Measurements from ENCODE around the gene PRMT2. TPM values are rescaled to one million over a fixed set of nuclear protein-coding genes. Genes with fewer than 3 reads are reported as not detected.

PRMT2 gene
- total and polyA plus RNA-seq, 2 experiments from 2014 or later: 51.9 to 56.9 TPM

DNA sequence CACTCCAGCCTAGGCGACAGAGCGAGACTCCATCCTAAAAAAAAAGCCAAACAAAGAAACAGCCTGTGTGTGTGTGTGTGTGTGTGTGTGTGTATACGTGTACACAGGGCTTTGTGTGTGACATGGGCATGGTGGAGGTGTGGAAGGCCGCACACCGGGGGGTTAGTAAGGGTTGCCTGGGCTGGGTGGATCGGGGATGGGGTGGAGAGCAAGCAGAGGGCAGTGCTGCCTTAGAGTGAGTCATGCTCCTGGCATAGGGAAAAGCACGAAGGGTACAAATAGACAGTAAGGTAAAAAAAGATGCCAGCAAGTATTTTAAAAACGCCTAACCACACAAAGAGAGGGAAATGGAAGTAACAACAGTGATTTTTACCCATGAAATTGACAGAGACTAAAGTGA lies 6.2 kb downstream of the PRMT2 start (continued):
- TF ChIP-seq, protein P1, sequence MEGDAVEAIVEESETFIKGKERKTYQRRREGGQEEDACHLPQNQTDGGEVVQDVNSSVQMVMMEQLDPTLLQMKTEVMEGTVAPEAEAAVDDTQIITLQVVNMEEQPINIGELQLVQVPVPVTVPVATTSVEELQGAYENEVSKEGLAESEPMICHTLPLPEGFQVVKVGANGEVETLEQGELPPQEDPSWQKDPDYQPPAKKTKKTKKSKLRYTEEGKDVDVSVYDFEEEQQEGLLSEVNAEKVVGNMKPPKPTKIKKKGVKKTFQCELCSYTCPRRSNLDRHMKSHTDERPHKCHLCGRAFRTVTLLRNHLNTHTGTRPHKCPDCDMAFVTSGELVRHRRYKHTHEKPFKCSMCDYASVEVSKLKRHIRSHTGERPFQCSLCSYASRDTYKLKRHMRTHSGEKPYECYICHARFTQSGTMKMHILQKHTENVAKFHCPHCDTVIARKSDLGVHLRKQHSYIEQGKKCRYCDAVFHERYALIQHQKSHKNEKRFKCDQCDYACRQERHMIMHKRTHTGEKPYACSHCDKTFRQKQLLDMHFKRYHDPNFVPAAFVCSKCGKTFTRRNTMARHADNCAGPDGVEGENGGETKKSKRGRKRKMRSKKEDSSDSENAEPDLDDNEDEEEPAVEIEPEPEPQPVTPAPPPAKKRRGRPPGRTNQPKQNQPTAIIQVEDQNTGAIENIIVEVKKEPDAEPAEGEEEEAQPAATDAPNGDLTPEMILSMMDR (conservative IDR thresholded peaks at IDR 0.05; ENCODE audit: low read depth in 2 of 2): no peak
- no peak for TF ChIP-seq NANOG (IDR thresholded peaks at IDR 0.05; ENCODE audit: borderline replicate concordance)
- TF ChIP-seq EZH2 (IDR thresholded peaks at IDR 0.05; ENCODE audit: low read depth, unreplicated experiment): no peak
- no peak for TF ChIP-seq EZH2phosphoT487 (IDR thresholded peaks at IDR 0.05; ENCODE audit: unreplicated experiment)
- TF ChIP-seq, protein P2, sequence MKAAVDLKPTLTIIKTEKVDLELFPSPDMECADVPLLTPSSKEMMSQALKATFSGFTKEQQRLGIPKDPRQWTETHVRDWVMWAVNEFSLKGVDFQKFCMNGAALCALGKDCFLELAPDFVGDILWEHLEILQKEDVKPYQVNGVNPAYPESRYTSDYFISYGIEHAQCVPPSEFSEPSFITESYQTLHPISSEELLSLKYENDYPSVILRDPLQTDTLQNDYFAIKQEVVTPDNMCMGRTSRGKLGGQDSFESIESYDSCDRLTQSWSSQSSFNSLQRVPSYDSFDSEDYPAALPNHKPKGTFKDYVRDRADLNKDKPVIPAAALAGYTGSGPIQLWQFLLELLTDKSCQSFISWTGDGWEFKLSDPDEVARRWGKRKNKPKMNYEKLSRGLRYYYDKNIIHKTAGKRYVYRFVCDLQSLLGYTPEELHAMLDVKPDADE (IDR thresholded peaks at IDR 0.05): no peak
- TF ChIP-seq STAT1 (IDR thresholded peaks at IDR 0.05; ENCODE audit: unreplicated experiment): no peak
- TF ChIP-seq ZNF114 (CRISPR knock-in tag; IDR thresholded peaks at IDR 0.05): no peak

DNA sequence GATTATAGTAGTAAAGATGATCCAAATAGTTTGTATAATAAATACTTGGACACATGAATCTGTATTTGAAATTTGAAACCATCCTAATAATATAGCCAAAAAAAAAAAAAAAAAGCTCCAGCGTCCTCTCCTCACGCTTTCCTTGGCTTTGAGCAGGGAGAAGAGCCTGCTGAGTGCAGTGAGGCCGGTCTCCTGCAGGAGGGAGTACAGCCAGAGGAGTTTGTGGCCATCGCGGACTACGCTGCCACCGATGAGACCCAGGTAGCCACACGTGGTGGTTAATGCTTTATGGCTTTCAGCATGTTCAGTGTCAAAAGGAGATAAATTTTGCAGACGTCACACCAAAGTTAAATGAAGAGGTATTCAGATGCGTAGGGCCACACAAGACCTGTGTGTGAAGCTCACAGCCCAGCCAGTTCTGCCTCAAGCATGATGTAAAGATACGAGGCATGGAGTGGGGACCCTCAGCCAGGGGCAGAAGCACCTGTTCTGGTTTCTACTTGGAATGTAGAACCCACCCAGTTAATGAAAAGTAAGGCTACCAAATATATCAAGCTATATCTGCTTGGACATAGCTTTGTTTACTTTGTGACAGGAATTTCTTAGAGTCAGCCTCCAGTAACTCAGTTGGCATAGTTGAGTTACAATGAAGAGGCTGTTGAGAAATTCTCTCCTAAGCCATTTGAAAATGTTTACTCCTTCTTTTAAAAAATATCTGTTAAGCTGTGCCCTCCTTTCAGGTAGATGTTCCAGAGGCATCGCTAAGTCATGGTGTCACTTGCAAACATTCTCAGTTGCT lies 8.1 kb downstream of the PRMT2 start:
- H3K36me3 Mint-ChIP-seq (ENCODE audit: low read depth): peaks cover 64% of the 10 kb centered on the region
- H3K79me2 ChIP-seq (replicated peaks; ENCODE audit: insufficient read depth): peaks cover 23% of the 10 kb centered on the region
- ATAC-seq: no peak
- TF ChIP-seq STAT1 (IDR thresholded peaks at IDR 0.05; ENCODE audit: unreplicated experiment): no peak
- TF ChIP-seq POLR2AphosphoS5 (IDR thresholded peaks at IDR 0.05; ENCODE audit: low read depth): no peak
- TF ChIP-seq, protein P3, sequence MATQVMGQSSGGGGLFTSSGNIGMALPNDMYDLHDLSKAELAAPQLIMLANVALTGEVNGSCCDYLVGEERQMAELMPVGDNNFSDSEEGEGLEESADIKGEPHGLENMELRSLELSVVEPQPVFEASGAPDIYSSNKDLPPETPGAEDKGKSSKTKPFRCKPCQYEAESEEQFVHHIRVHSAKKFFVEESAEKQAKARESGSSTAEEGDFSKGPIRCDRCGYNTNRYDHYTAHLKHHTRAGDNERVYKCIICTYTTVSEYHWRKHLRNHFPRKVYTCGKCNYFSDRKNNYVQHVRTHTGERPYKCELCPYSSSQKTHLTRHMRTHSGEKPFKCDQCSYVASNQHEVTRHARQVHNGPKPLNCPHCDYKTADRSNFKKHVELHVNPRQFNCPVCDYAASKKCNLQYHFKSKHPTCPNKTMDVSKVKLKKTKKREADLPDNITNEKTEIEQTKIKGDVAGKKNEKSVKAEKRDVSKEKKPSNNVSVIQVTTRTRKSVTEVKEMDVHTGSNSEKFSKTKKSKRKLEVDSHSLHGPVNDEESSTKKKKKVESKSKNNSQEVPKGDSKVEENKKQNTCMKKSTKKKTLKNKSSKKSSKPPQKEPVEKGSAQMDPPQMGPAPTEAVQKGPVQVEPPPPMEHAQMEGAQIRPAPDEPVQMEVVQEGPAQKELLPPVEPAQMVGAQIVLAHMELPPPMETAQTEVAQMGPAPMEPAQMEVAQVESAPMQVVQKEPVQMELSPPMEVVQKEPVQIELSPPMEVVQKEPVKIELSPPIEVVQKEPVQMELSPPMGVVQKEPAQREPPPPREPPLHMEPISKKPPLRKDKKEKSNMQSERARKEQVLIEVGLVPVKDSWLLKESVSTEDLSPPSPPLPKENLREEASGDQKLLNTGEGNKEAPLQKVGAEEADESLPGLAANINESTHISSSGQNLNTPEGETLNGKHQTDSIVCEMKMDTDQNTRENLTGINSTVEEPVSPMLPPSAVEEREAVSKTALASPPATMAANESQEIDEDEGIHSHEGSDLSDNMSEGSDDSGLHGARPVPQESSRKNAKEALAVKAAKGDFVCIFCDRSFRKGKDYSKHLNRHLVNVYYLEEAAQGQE (IDR thresholded peaks at IDR 0.05; ENCODE audit: unreplicated experiment): no peak
- TF ChIP-seq, protein P4, sequence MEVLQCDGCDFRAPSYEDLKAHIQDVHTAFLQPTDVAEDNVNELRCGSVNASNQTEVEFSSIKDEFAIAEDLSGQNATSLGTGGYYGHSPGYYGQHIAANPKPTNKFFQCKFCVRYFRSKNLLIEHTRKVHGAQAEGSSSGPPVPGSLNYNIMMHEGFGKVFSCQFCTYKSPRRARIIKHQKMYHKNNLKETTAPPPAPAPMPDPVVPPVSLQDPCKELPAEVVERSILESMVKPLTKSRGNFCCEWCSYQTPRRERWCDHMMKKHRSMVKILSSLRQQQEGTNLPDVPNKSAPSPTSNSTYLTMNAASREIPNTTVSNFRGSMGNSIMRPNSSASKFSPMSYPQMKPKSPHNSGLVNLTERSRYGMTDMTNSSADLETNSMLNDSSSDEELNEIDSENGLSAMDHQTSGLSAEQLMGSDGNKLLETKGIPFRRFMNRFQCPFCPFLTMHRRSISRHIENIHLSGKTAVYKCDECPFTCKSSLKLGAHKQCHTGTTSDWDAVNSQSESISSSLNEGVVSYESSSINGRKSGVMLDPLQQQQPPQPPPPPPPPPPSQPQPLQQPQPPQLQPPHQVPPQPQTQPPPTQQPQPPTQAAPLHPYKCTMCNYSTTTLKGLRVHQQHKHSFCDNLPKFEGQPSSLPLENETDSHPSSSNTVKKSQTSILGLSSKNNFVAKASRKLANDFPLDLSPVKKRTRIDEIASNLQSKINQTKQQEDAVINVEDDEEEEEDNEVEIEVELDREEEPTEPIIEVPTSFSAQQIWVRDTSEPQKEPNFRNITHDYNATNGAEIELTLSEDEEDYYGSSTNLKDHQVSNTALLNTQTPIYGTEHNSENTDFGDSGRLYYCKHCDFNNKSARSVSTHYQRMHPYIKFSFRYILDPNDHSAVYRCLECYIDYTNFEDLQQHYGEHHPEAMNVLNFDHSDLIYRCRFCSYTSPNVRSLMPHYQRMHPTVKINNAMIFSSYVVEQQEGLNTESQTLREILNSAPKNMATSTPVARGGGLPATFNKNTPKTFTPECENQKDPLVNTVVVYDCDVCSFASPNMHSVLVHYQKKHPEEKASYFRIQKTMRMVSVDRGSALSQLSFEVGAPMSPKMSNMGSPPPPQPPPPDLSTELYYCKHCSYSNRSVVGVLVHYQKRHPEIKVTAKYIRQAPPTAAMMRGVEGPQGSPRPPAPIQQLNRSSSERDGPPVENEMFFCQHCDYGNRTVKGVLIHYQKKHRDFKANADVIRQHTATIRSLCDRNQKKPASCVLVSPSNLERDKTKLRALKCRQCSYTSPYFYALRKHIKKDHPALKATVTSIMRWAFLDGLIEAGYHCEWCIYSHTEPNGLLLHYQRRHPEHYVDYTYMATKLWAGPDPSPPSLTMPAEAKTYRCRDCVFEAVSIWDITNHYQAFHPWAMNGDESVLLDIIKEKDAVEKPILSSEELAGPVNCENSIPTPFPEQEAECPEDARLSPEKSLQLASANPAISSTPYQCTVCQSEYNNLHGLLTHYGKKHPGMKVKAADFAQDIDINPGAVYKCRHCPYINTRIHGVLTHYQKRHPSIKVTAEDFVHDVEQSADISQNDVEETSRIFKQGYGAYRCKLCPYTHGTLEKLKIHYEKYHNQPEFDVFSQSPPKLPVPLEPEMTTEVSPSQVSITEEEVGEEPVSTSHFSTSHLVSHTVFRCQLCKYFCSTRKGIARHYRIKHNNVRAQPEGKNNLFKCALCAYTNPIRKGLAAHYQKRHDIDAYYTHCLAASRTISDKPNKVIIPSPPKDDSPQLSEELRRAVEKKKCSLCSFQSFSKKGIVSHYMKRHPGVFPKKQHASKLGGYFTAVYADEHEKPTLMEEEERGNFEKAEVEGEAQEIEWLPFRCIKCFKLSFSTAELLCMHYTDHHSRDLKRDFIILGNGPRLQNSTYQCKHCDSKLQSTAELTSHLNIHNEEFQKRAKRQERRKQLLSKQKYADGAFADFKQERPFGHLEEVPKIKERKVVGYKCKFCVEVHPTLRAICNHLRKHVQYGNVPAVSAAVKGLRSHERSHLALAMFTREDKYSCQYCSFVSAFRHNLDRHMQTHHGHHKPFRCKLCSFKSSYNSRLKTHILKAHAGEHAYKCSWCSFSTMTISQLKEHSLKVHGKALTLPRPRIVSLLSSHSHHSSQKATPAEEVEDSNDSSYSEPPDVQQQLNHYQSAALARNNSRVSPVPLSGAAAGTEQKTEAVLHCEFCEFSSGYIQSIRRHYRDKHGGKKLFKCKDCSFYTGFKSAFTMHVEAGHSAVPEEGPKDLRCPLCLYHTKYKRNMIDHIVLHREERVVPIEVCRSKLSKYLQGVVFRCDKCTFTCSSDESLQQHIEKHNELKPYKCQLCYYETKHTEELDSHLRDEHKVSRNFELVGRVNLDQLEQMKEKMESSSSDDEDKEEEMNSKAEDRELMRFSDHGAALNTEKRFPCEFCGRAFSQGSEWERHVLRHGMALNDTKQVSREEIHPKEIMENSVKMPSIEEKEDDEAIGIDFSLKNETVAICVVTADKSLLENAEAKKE (CRISPR knock-in tag; IDR thresholded peaks at IDR 0.05): no peak
- TF ChIP-seq ZNF114 (CRISPR knock-in tag; IDR thresholded peaks at IDR 0.05): no peak
- no peak for TF ChIP-seq JUNB (IDR thresholded peaks at IDR 0.05; ENCODE audit: unreplicated experiment)
- no peak for TF ChIP-seq EZH2 (IDR thresholded peaks at IDR 0.05; ENCODE audit: low read depth, unreplicated experiment)
- TF ChIP-seq CREB1 (CRISPR knock-in tag; IDR thresholded peaks at IDR 0.05; ENCODE audit: low read depth): no peak

More for the DNA sequence above, 8.1 kb downstream of the PRMT2 start:
- peaks cover 15% of the 10 kb centered on the region for H4K20me1 ChIP-seq (replicated peaks; ENCODE audit: insufficient read depth)
- no peaks in the 10 kb centered on the region for H3K9me3 Mint-ChIP-seq
- no peak overlapping the region for H3K27ac ChIP-seq (ENCODE audit: low read depth)
- H3K27me3 Mint-ChIP-seq (ENCODE audit: insufficient read depth, low read depth, poor library complexity): no peaks in the 10 kb centered on the region
- no peaks in the 10 kb centered on the region for H3K4me1 ChIP-seq (ENCODE audit: insufficient read depth)
- no peaks in the 10 kb centered on the region for H3K27me3 ChIP-seq (ENCODE audit: insufficient read depth)
- H3K36me3 ChIP-seq (ENCODE audit: insufficient read depth): peaks cover 23% of the 10 kb centered on the region
- 0 out of 2 replicates have a peak, but pooled peaks cover 6% of the 10 kb centered on the region for H3K9me2 ChIP-seq (ENCODE audit: insufficient read depth)
- H3K4me3 Mint-ChIP-seq: no peak overlapping the region
- H3K4me3 ChIP-seq: no peak overlapping the region
- no peak overlapping the region for H3K4me2 ChIP-seq
- DNase-seq (ENCODE audit: low spot score): no peak
- no peaks in the 10 kb centered on the region for H3F3A ChIP-seq (replicated peaks; ENCODE audit: low read depth)
- H2AFZ ChIP-seq: no peak overlapping the region
- H3K4me1 Mint-ChIP-seq: no peaks in the 10 kb centered on the region
- H3K27ac Mint-ChIP-seq: no peak overlapping the region

All from GM23338 (cell line).